Endothelial cell of umbilical vein (primary cell): ENCODE measurements around the gene SPP1. TPM values are rescaled to one million over a fixed set of nuclear protein-coding genes. Genes with fewer than 3 reads are reported as not detected.

Source experiments
- BruUV-seq: library from RNA; stranded (reverse); fragments of 400-500 nt; replicated peaks from 2 replicates; lab custom pipeline; 2021; lab: Mats Ljungman, UMichigan
- CTCF ChIA-PET: fragments of 300-600, 350-600 bp; sonication (Branson Sonifier 250); formaldehyde crosslinking; loops from one replicate; lab custom pipeline; 2021; ENCODE audit warnings: antibody characterized with exemption, inconsistent platforms; lab: Charles Lee
- POLR2A ChIA-PET: fragments of 300-600, 350-600 bp; sonication (Branson Sonifier 250); formaldehyde crosslinking; loops from one replicate; lab custom pipeline; 2021; ENCODE audit warnings: antibody characterized with exemption, inconsistent platforms; lab: Charles Lee
- DNase-seq: peaks from one replicate; pipeline ENCODE4 v3.0.0-alpha.2; 2011; ENCODE audit warnings: low read depth, low spot score
- FAIRE-seq: peaks from 2 replicates; lab custom pipeline; 2011; peaks lifted over from hg19 to GRCh38; lab: Jason Lieb, UNC
- H2AFZ ChIP-seq: 2 replicates; pipeline ENCODE4 v1.6.0; 2012; ENCODE audit warnings: low read depth, low read length, control low read depth, inconsistent platforms
- H3K27ac ChIP-seq: 2 replicates; pipeline ENCODE4 v1.5.1; 2011; ENCODE audit warnings: low read depth, mild to moderate bottlenecking, control low read depth, low read length, moderate library complexity; ENCODE audit not compliant: insufficient read depth
- H3K27me3 ChIP-seq, 2 experiments: 2 replicates each; pipeline versions ENCODE4 v1.6.0 to v1.6.1; 2011; ENCODE audit warnings: low read length in 2 of 2, mixed read lengths in 1 of 2; ENCODE audit not compliant: control insufficient read depth in 2 of 2, insufficient read depth in 2 of 2
- H3K36me3 ChIP-seq, 2 experiments: 2 replicates in 1 of 2; 3 replicates in 1 of 2; pipeline ENCODE4 v1.5.1; 2011; ENCODE audit warnings: low read length in 2 of 2, mild to moderate bottlenecking in 1 of 2, moderate library complexity in 1 of 2; ENCODE audit not compliant: control insufficient read depth in 2 of 2, insufficient read depth in 2 of 2; ENCODE audit errors: extremely low read depth in 1 of 2
- H3K4me1 ChIP-seq: 3 replicates; pipeline ENCODE4 v1.5.1; 2011; ENCODE audit warnings: mild to moderate bottlenecking, low read length; ENCODE audit not compliant: control insufficient read depth, insufficient read depth; ENCODE audit errors: extremely low read depth
- H3K4me2 ChIP-seq: 2 replicates; pipeline ENCODE4 v1.6.1; 2011; ENCODE audit warnings: low read length, control low read depth, mixed read lengths; ENCODE audit not compliant: insufficient read depth
- H3K4me3 ChIP-seq, 3 experiments: fragments of 200-600 bp in 1 of 3; sonication (generic), shearing (Covaris generic) in 1 of 3; replicated peaks in 1 of 3; 2 replicates each; pipeline ENCODE4 v1.5.1; 2011 to 2016; ENCODE audit warnings: control low read depth in 3 of 3, low read length in 3 of 3, mild to moderate bottlenecking in 2 of 3, inconsistent platforms in 1 of 3, low read depth in 1 of 3, moderate library complexity in 1 of 3; ENCODE audit not compliant: insufficient read depth in 1 of 3
- H3K79me2 ChIP-seq: 2 replicates; pipeline ENCODE4 v1.6.0; 2012; ENCODE audit warnings: low read length, inconsistent platforms; ENCODE audit not compliant: control insufficient read depth, insufficient read depth
- H3K9ac ChIP-seq: replicated peaks from 2 replicates; pipeline ENCODE3; 2011; ENCODE audit warnings: low read length, control low read depth; ENCODE audit not compliant: insufficient read depth; ENCODE audit errors: extremely low read depth
- H3K9me1 ChIP-seq: replicated peaks from 3 replicates; pipeline ENCODE4 v1.6.0; 2011; ENCODE audit warnings: mild to moderate bottlenecking, low read length; ENCODE audit not compliant: control insufficient read depth, insufficient read depth; ENCODE audit errors: extremely low read depth
- H3K9me3 ChIP-seq: replicated peaks from 2 replicates; pipeline ENCODE4 v1.5.1; 2012; ENCODE audit warnings: low read length, inconsistent platforms; ENCODE audit not compliant: control insufficient read depth, insufficient read depth
- H4K20me1 ChIP-seq: replicated peaks from 2 replicates; pipeline ENCODE3; 2011; ENCODE audit warnings: mild to moderate bottlenecking, low read length; ENCODE audit not compliant: control insufficient read depth, insufficient read depth; ENCODE audit errors: extremely low read depth
- CTCF ChIP-seq, 2 donors: IDR thresholded peaks; 1 replicate in 1 of 2; 2 replicates in 1 of 2; pipeline ENCODE4 v1.5.1; 2011; ENCODE audit warnings: low read length in 2 of 2, mild to moderate bottlenecking in 2 of 2, moderate library complexity in 2 of 2, control low read depth in 1 of 2, inconsistent platforms in 1 of 2, low read depth in 1 of 2; ENCODE audit not compliant: insufficient read depth in 1 of 2; ENCODE audit errors: extremely low read depth in 1 of 2
- EZH2 ChIP-seq: IDR thresholded peaks from 2 replicates; pipeline ENCODE4 v1.6.1; 2012; ENCODE audit warnings: borderline replicate concordance, low read depth, mild to moderate bottlenecking, moderate library complexity, low read length, inconsistent platforms; ENCODE audit not compliant: severe bottlenecking
- FOS ChIP-seq: IDR thresholded peaks from 2 replicates; pipeline ENCODE4 v1.6.1; 2011; ENCODE audit warnings: mild to moderate bottlenecking, low read length, moderate library complexity, borderline replicate concordance; ENCODE audit not compliant: insufficient read depth
- GATA2 ChIP-seq: IDR thresholded peaks from 2 replicates; pipeline ENCODE4 v1.7.0; 2011; ENCODE audit warnings: low read depth, mild to moderate bottlenecking, moderate library complexity, mixed read lengths, low read length; ENCODE audit not compliant: insufficient read length, insufficient read depth
- JUN ChIP-seq: IDR thresholded peaks from 2 replicates; pipeline ENCODE4 v1.6.1; 2011; ENCODE audit warnings: borderline replicate concordance, low read depth; ENCODE audit not compliant: insufficient read length, insufficient read depth
- MAX ChIP-seq: IDR thresholded peaks from 2 replicates; pipeline ENCODE4 v1.6.1; 2011; ENCODE audit not compliant: insufficient read depth, insufficient read length
- MYC ChIP-seq: IDR thresholded peaks from one replicate; pipeline ENCODE4 v1.6.1; 2011; ENCODE audit warnings: mild to moderate bottlenecking, low read depth, low read length
- POLR2A ChIP-seq: IDR thresholded peaks from 2 replicates; pipeline ENCODE4 v1.6.1; 2012; ENCODE audit warnings: low read depth, mild to moderate bottlenecking, control low read depth, low read length
- POLR2AphosphoS5 ChIP-seq: IDR thresholded peaks from 2 replicates; pipeline ENCODE4 v1.6.1; 2012; ENCODE audit warnings: low read depth, mild to moderate bottlenecking, control low read depth, low read length, moderate library complexity; ENCODE audit not compliant: insufficient read depth
- dilution Hi-C: fragments of 300-500 bp; cut with MboI; formaldehyde crosslinking; loops from one replicate; pipeline ENCODE4 v1.15.0; 2019; ENCODE audit warnings: low sequenced_read_pairs; ENCODE audit not compliant: extremely low pct_ligation_motif_present
- intact Hi-C: fragments of 100-400 bp; cut with micrococcal nuclease; formaldehyde crosslinking; loops from one replicate; pipeline ENCODE4 v1.10.0; 2022
- polyA plus RNA-seq, 4 experiments: library from polyadenylated mRNA; depleted of rRNA in 3 of 4; stranded (reverse) in 3 of 4; unstranded in 1 of 4; fragments of >200 nt; gene quantifications; 2 replicates each; pipeline versions ENCODE4 v1.2.1 to v1.2.3, GENCODE V29; 2011 to 2012; ENCODE audit warnings: missing spikeins in 1 of 4
- total RNA-seq: library from RNA; stranded (reverse); gene quantifications from 2 replicates; pipeline ENCODE4 v1.2.3, GENCODE V29; 2021

SPP1 gene
- total and polyA plus RNA-seq, 2 donors (not counting 3 experiments of a cell fraction or from before 2014, with no cell fraction given), result not detected

GRCh38 chr4:87978681-87979080, 3.2 kb downstream of the SPP1 start:
- DNase-seq (no peak), FAIRE-seq (no peak)
- peaks cover 4% of the 10 kb centered on the region for H3K4me1 ChIP-seq
- dilution Hi-C loops (no loop called here), intact Hi-C loops (loop anchor here (5.0 kb wide), 1 partner anchor 421 kb away; no protein-coding TSS in a partner anchor)
- H3K27ac ChIP-seq, result no peak overlapping the region
- CTCF ChIA-PET, result interaction anchor here (1.8 to 11.9 kb wide), 2 partner anchors 126 to 140 kb away, joined by 4 to 412 read pairs; no protein-coding TSS in a partner anchor
- TF ChIP-seq EZH2 (no peak), MYC (no peak), FOS (peak; percentile 9)
- no peak overlapping the region for H3K9ac ChIP-seq
- no peaks in the 10 kb centered on the region for H3K9me3 ChIP-seq
- no peak overlapping the region for H3K4me2 ChIP-seq
- H3K9me1 ChIP-seq, result no peaks in the 10 kb centered on the region
- H3K4me3 ChIP-seq, result no peak overlapping the region
- H2AFZ ChIP-seq, result no peak overlapping the region
- H3K27me3 ChIP-seq, result peaks cover 0 to 2% of the 10 kb centered on the region in 2 experiments
- no peaks in the 10 kb centered on the region for H4K20me1 ChIP-seq
- no peaks in the 10 kb centered on the region for H3K36me3 ChIP-seq
- no TSS peak for BruUV-seq
- POLR2A ChIA-PET, result no interaction called here
- no peaks in the 10 kb centered on the region for H3K79me2 ChIP-seq

- dilution Hi-C loops, result no loop called here
- ChIA-PET POLR2A (no interaction called here), CTCF (interaction anchor here (1.4 to 11.9 kb wide), 3 partner anchors 128 to 232 kb away, joined by 4 to 412 read pairs (median 4); no protein-coding TSS in a partner anchor)
- no peak overlapping the region for H3K4me3 ChIP-seq
- H3K4me1 ChIP-seq, result no peaks in the 10 kb centered on the region
- H3K27ac ChIP-seq, result no peak overlapping the region
- DNase-seq (no peak), FAIRE-seq (no peak)
- BruUV-seq, result no TSS peak
- no peaks in the 10 kb centered on the region for H4K20me1 ChIP-seq
- TF ChIP-seq CTCF (IDR thresholded peaks at IDR 0.05; ENCODE audit: extremely low read depth in 1 of 2, insufficient read depth in 1 of 2, low read depth in 1 of 2, low read length in 2 of 2) (no peak), EZH2 (no peak), GATA2 (no peak), JUN (no peak), MYC (no peak), POLR2AphosphoS5 (no peak), POLR2A (no peak), FOS (no peak), MAX (no peak)
- no peak overlapping the region for H3K9ac ChIP-seq
- no peak overlapping the region for H3K4me2 ChIP-seq
- no peaks in the 10 kb centered on the region for H3K79me2 ChIP-seq
- H3K9me1 ChIP-seq, result no peaks in the 10 kb centered on the region
- intact Hi-C loops, result loop anchor here (5.0 kb wide), 1 partner anchor 423 kb away; no protein-coding TSS in a partner anchor
- peaks cover 0 to 2% of the 10 kb centered on the region in 2 experiments for H3K27me3 ChIP-seq
- no peaks in the 10 kb centered on the region for H3K9me3 ChIP-seq
- no peak overlapping the region for H2AFZ ChIP-seq
- H3K36me3 ChIP-seq, result no peaks in the 10 kb centered on the region
These were observed 4.3 kb downstream of the SPP1 start for GRCh38 chr4:87979810-87980209.
